ENCODE data around the gene INTS11.

DNA sequence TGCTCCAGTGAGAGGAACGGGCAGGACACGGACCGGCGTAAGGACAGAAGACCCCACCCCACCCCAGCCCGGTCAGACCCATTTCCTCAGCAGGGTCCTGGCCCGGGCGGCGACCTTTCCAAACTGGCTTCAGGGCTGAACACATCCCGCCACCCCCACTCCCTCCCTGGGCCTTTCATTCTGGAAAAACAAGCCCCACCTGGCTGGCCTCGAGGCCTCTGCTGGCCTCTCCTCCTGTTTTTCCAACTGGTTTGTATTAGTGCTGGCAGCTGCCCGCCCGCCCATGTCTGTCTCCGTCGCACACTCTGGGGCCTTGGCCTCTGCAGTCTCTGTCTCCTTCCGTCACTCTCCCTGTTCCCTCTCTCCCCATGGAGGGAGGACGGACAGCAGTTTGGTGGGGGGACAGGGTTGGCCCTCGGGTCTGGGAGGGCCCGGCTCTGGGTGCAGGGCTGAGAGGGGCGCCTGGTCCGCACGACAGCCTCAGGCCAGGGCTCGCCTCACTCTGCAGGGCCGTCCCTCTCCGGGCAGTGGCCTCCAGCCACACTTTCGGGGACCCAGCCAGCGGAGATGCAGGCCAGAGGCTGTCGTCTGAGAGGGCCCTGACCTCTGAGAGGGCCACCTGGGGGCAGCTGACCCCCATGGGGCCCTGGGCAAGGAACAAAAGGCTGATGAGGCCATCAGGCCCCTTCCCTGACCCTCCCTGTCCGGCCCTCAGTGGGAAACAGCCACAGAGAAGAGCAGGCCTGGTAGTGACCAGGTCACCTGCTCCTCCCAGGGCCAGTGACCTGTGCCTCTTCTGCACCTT is 35.4 kb upstream of the INTS11 start:
- TF ChIP-seq, protein P1, sequence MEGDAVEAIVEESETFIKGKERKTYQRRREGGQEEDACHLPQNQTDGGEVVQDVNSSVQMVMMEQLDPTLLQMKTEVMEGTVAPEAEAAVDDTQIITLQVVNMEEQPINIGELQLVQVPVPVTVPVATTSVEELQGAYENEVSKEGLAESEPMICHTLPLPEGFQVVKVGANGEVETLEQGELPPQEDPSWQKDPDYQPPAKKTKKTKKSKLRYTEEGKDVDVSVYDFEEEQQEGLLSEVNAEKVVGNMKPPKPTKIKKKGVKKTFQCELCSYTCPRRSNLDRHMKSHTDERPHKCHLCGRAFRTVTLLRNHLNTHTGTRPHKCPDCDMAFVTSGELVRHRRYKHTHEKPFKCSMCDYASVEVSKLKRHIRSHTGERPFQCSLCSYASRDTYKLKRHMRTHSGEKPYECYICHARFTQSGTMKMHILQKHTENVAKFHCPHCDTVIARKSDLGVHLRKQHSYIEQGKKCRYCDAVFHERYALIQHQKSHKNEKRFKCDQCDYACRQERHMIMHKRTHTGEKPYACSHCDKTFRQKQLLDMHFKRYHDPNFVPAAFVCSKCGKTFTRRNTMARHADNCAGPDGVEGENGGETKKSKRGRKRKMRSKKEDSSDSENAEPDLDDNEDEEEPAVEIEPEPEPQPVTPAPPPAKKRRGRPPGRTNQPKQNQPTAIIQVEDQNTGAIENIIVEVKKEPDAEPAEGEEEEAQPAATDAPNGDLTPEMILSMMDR (IDR thresholded peaks at IDR 0.05; ENCODE audit: insufficient read depth, low read depth, low read length) = no peak
- TF ChIP-seq EZH2 (IDR thresholded peaks at IDR 0.05; ENCODE audit: insufficient read depth, low read length) = no peak

Data from astrocyte (in vitro differentiated cells and primary cell).